Endothelial cell of umbilical vein (primary cell): Measurements from ENCODE around the gene CCR9. TPM values are rescaled to one million over a fixed set of nuclear protein-coding genes. Genes with fewer than 3 reads are reported as not detected.

Experiments
- BruUV-seq: library from RNA; stranded (reverse); fragments of 400-500 nt; replicated peaks from 2 replicates; lab custom pipeline; 2021; lab: Mats Ljungman, UMichigan
- CTCF ChIA-PET: fragments of 300-600, 350-600 bp; sonication (Branson Sonifier 250); formaldehyde crosslinking; loops from one replicate; lab custom pipeline; 2021; ENCODE audit warnings: antibody characterized with exemption, inconsistent platforms; lab: Charles Lee
- POLR2A ChIA-PET: fragments of 300-600, 350-600 bp; sonication (Branson Sonifier 250); formaldehyde crosslinking; loops from one replicate; lab custom pipeline; 2021; ENCODE audit warnings: antibody characterized with exemption, inconsistent platforms; lab: Charles Lee
- DNase-seq: peaks from one replicate; pipeline ENCODE4 v3.0.0-alpha.2; 2011; ENCODE audit warnings: low read depth, low spot score
- FAIRE-seq: peaks from 2 replicates; lab custom pipeline; 2011; peaks lifted over from hg19 to GRCh38; lab: Jason Lieb, UNC
- H2AFZ ChIP-seq: 2 replicates; pipeline ENCODE4 v1.6.0; 2012; ENCODE audit warnings: low read depth, low read length, control low read depth, inconsistent platforms
- H3K27ac ChIP-seq: 2 replicates; pipeline ENCODE4 v1.5.1; 2011; ENCODE audit warnings: low read depth, mild to moderate bottlenecking, control low read depth, low read length, moderate library complexity; ENCODE audit not compliant: insufficient read depth
- H3K27me3 ChIP-seq, 2 experiments: 2 replicates each; pipeline versions ENCODE4 v1.6.0 to v1.6.1; 2011; ENCODE audit warnings: low read length in 2 of 2, mixed read lengths in 1 of 2; ENCODE audit not compliant: control insufficient read depth in 2 of 2, insufficient read depth in 2 of 2
- H3K36me3 ChIP-seq, 2 experiments: 2 replicates in 1 of 2; 3 replicates in 1 of 2; pipeline ENCODE4 v1.5.1; 2011; ENCODE audit warnings: low read length in 2 of 2, mild to moderate bottlenecking in 1 of 2, moderate library complexity in 1 of 2; ENCODE audit not compliant: control insufficient read depth in 2 of 2, insufficient read depth in 2 of 2; ENCODE audit errors: extremely low read depth in 1 of 2
- H3K4me1 ChIP-seq: 3 replicates; pipeline ENCODE4 v1.5.1; 2011; ENCODE audit warnings: mild to moderate bottlenecking, low read length; ENCODE audit not compliant: control insufficient read depth, insufficient read depth; ENCODE audit errors: extremely low read depth
- H3K4me2 ChIP-seq: 2 replicates; pipeline ENCODE4 v1.6.1; 2011; ENCODE audit warnings: low read length, control low read depth, mixed read lengths; ENCODE audit not compliant: insufficient read depth
- H3K4me3 ChIP-seq, 3 experiments: fragments of 200-600 bp in 1 of 3; sonication (generic), shearing (Covaris generic) in 1 of 3; replicated peaks in 1 of 3; 2 replicates each; pipeline ENCODE4 v1.5.1; 2011 to 2016; ENCODE audit warnings: control low read depth in 3 of 3, low read length in 3 of 3, mild to moderate bottlenecking in 2 of 3, inconsistent platforms in 1 of 3, low read depth in 1 of 3, moderate library complexity in 1 of 3; ENCODE audit not compliant: insufficient read depth in 1 of 3
- H3K79me2 ChIP-seq: 2 replicates; pipeline ENCODE4 v1.6.0; 2012; ENCODE audit warnings: low read length, inconsistent platforms; ENCODE audit not compliant: control insufficient read depth, insufficient read depth
- H3K9ac ChIP-seq: replicated peaks from 2 replicates; pipeline ENCODE3; 2011; ENCODE audit warnings: low read length, control low read depth; ENCODE audit not compliant: insufficient read depth; ENCODE audit errors: extremely low read depth
- H3K9me1 ChIP-seq: replicated peaks from 3 replicates; pipeline ENCODE4 v1.6.0; 2011; ENCODE audit warnings: mild to moderate bottlenecking, low read length; ENCODE audit not compliant: control insufficient read depth, insufficient read depth; ENCODE audit errors: extremely low read depth
- H3K9me3 ChIP-seq: replicated peaks from 2 replicates; pipeline ENCODE4 v1.5.1; 2012; ENCODE audit warnings: low read length, inconsistent platforms; ENCODE audit not compliant: control insufficient read depth, insufficient read depth
- H4K20me1 ChIP-seq: replicated peaks from 2 replicates; pipeline ENCODE3; 2011; ENCODE audit warnings: mild to moderate bottlenecking, low read length; ENCODE audit not compliant: control insufficient read depth, insufficient read depth; ENCODE audit errors: extremely low read depth
- EZH2 ChIP-seq: IDR thresholded peaks from 2 replicates; pipeline ENCODE4 v1.6.1; 2012; ENCODE audit warnings: borderline replicate concordance, low read depth, mild to moderate bottlenecking, moderate library complexity, low read length, inconsistent platforms; ENCODE audit not compliant: severe bottlenecking
- FOS ChIP-seq: IDR thresholded peaks from 2 replicates; pipeline ENCODE4 v1.6.1; 2011; ENCODE audit warnings: mild to moderate bottlenecking, low read length, moderate library complexity, borderline replicate concordance; ENCODE audit not compliant: insufficient read depth
- GATA2 ChIP-seq: IDR thresholded peaks from 2 replicates; pipeline ENCODE4 v1.7.0; 2011; ENCODE audit warnings: low read depth, mild to moderate bottlenecking, moderate library complexity, mixed read lengths, low read length; ENCODE audit not compliant: insufficient read length, insufficient read depth
- JUN ChIP-seq: IDR thresholded peaks from 2 replicates; pipeline ENCODE4 v1.6.1; 2011; ENCODE audit warnings: borderline replicate concordance, low read depth; ENCODE audit not compliant: insufficient read length, insufficient read depth
- MYC ChIP-seq: IDR thresholded peaks from one replicate; pipeline ENCODE4 v1.6.1; 2011; ENCODE audit warnings: mild to moderate bottlenecking, low read depth, low read length
- POLR2A ChIP-seq: IDR thresholded peaks from 2 replicates; pipeline ENCODE4 v1.6.1; 2012; ENCODE audit warnings: low read depth, mild to moderate bottlenecking, control low read depth, low read length
- POLR2AphosphoS5 ChIP-seq: IDR thresholded peaks from 2 replicates; pipeline ENCODE4 v1.6.1; 2012; ENCODE audit warnings: low read depth, mild to moderate bottlenecking, control low read depth, low read length, moderate library complexity; ENCODE audit not compliant: insufficient read depth
- dilution Hi-C: fragments of 300-500 bp; cut with MboI; formaldehyde crosslinking; loops from one replicate; pipeline ENCODE4 v1.15.0; 2019; ENCODE audit warnings: low sequenced_read_pairs; ENCODE audit not compliant: extremely low pct_ligation_motif_present
- intact Hi-C: fragments of 100-400 bp; cut with micrococcal nuclease; formaldehyde crosslinking; loops from one replicate; pipeline ENCODE4 v1.10.0; 2022
- polyA plus RNA-seq, 4 experiments: library from polyadenylated mRNA; depleted of rRNA in 3 of 4; stranded (reverse) in 3 of 4; unstranded in 1 of 4; fragments of >200 nt; gene quantifications; 2 replicates each; pipeline versions ENCODE4 v1.2.1 to v1.2.3, GENCODE V29; 2011 to 2012; ENCODE audit warnings: missing spikeins in 1 of 4
- total RNA-seq: library from RNA; stranded (reverse); gene quantifications from 2 replicates; pipeline ENCODE4 v1.2.3, GENCODE V29; 2021
- TF ChIP-seq, protein P1 (sequence below), 2 donors: IDR thresholded peaks; 1 replicate in 1 of 2; 2 replicates in 1 of 2; pipeline ENCODE4 v1.5.1; 2011; ENCODE audit warnings: low read length in 2 of 2, mild to moderate bottlenecking in 2 of 2, moderate library complexity in 2 of 2, control low read depth in 1 of 2, inconsistent platforms in 1 of 2, low read depth in 1 of 2; ENCODE audit not compliant: insufficient read depth in 1 of 2; ENCODE audit errors: extremely low read depth in 1 of 2
- TF ChIP-seq, protein P2 (sequence below): IDR thresholded peaks from 2 replicates; pipeline ENCODE4 v1.6.1; 2011; ENCODE audit not compliant: insufficient read depth, insufficient read length

CCR9 gene
- total and polyA plus RNA-seq, 2 donors (not counting 3 experiments of a cell fraction or from before 2014, with no cell fraction given) = not detected

DNA sequence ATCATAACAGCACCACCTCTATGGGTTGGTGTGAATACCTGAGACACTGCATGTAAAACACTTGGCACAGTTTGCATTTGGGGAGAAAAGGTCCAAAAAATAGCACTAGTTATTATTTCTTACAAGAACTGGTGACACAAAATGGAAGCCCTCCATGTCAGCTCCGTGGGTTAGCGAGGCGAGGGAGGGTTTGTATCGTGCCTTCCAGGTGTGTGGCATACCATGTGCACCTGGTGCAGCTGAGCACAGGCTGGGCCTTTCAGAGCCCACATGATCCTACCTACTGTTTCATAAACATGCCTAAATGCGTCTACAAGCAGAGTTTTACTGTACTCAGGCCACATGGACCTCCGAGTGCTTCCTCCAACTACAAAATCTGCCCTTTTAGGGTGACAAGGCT lies 62.5 kb downstream of the CCR9 start:
- H3K79me2 ChIP-seq = no peaks in the 10 kb centered on the region
- no peaks in the 10 kb centered on the region for H3K9me3 ChIP-seq
- ChIA-PET CTCF (interaction anchor here (0.5 to 1.6 kb wide), 2 partner anchors 117 to 129 kb away, joined by 3 read pairs; no protein-coding TSS in a partner anchor), POLR2A (no interaction called here)
- TF ChIP-seq, protein P1, sequence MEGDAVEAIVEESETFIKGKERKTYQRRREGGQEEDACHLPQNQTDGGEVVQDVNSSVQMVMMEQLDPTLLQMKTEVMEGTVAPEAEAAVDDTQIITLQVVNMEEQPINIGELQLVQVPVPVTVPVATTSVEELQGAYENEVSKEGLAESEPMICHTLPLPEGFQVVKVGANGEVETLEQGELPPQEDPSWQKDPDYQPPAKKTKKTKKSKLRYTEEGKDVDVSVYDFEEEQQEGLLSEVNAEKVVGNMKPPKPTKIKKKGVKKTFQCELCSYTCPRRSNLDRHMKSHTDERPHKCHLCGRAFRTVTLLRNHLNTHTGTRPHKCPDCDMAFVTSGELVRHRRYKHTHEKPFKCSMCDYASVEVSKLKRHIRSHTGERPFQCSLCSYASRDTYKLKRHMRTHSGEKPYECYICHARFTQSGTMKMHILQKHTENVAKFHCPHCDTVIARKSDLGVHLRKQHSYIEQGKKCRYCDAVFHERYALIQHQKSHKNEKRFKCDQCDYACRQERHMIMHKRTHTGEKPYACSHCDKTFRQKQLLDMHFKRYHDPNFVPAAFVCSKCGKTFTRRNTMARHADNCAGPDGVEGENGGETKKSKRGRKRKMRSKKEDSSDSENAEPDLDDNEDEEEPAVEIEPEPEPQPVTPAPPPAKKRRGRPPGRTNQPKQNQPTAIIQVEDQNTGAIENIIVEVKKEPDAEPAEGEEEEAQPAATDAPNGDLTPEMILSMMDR (IDR thresholded peaks at IDR 0.05; ENCODE audit: extremely low read depth in 1 of 2, insufficient read depth in 1 of 2, low read depth in 1 of 2, low read length in 2 of 2) = no peak
- TF ChIP-seq JUN (no peak), EZH2 (no peak), FOS (no peak), POLR2AphosphoS5 (no peak), POLR2A (no peak), GATA2 (no peak), MYC (no peak)
- TF ChIP-seq, protein P2, sequence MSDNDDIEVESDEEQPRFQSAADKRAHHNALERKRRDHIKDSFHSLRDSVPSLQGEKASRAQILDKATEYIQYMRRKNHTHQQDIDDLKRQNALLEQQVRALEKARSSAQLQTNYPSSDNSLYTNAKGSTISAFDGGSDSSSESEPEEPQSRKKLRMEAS = no peak
- FAIRE-seq (no peak), DNase-seq (no peak)
- BruUV-seq = no TSS peak
- no peak overlapping the region for H3K4me3 ChIP-seq
- no peaks in the 10 kb centered on the region for H3K9me1 ChIP-seq
- no peaks in the 10 kb centered on the region for H3K27me3 ChIP-seq
- no peaks in the 10 kb centered on the region for H4K20me1 ChIP-seq
- H3K36me3 ChIP-seq = peaks cover 11 to 59% of the 10 kb centered on the region in 2 experiments
- no peaks in the 10 kb centered on the region for H3K4me1 ChIP-seq
- intact Hi-C loops (no loop called here), dilution Hi-C loops (no loop called here)
- no peak overlapping the region for H3K9ac ChIP-seq
- no peak overlapping the region for H3K27ac ChIP-seq
- H2AFZ ChIP-seq = no peak overlapping the region
- no peak overlapping the region for H3K4me2 ChIP-seq
